A172 (cell line): ENCODE measurements around the gene KRT25. TPM values are rescaled to one million over a fixed set of nuclear protein-coding genes. Genes with fewer than 3 reads are reported as not detected.

Experiments
- DNase-seq: peaks from one replicate; pipeline ENCODE4 v3.0.0-alpha.2; 2015; ENCODE audit warnings: low spot score
- total RNA-seq: library from RNA; depleted of rRNA; stranded (reverse); fragments of >200 nt; shearing (Covaris generic); gene quantifications from 2 replicates; pipeline ENCODE4 v1.2.3, GENCODE V29; 2014; rRNA removed

KRT25 gene, protein sequence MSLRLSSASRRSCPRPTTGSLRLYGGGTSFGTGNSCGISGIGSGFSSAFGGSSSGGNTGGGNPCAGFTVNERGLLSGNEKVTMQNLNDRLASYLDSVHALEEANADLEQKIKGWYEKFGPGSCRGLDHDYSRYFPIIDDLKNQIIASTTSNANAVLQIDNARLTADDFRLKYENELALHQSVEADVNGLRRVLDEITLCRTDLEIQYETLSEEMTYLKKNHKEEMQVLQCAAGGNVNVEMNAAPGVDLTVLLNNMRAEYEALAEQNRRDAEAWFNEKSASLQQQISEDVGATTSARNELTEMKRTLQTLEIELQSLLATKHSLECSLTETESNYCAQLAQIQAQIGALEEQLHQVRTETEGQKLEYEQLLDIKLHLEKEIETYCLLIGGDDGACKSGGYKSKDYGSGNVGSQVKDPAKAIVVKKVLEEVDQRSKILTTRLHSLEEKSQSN
- total RNA-seq = not detected in 2 replicates

DNA sequence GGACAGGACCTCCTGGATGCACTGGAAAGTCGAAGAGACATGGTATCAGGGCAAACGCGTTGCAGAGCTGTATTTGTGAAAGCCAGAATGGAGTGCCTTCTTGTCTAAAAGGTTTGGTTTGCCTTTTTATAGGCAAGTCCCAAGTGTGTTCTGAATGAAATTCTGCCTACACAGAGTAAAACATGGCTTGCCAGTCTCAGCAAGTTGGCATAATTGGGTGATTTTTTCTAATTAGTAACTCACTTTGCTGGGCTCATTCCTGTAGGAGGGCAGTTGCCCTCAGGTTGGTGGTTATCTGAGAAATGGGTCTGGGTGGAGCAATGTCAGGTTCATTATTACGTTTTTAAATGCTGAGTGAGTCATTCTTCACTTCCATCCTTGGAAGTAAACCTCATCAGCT lies at the start of gene KRT25:
KRT25 (minus strand) TSS at position 101 of the 400 bp plus-strand sequence; CDS start at position 41, 60 bp downstream.
- no peak for DNase-seq

DNA sequence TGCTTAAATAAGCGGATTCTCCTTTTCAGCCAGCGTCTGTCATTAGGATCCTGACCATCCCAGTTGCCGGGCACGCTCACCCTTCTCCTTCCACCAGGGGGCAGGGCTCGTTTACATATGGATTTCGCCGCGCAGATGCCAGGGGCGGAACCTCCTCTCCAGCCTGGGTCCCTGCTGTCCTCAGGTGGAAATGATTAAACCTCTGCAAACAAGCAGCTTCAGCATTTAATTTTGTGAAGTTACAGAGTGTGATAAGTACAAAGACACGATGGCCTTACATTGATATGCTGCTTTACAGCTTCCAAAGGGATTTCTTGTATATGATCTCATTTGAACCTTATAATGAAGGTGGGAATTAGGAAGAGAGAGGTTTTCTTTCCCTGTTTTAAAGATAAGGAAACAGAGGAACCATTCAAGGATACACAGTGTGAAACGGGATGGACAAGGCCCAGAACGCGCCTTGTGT lies 48.5 kb upstream of the KRT25 start:
- peak; percentile 65 for DNase-seq

DNA sequence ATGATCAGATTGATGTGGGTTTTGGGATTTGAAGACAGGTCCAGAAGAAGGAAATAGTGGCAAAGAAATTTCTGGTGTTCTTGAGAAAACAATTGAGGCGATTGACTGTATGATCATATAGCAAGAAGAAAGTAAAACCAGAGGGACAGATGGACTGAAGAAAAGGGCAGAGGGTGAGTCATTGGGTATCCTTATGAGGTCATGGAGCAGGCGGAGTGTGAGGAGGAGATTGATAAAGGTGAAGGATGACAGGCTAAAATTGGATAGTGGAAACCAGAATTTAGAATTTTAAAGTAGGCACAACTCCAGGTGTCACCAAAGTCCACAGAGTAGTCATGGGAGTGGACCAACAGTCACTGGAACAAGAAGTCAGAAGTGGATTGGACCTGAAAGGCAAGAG lies 46.0 kb upstream of the KRT25 start:
- DNase-seq = no peak

DNA sequence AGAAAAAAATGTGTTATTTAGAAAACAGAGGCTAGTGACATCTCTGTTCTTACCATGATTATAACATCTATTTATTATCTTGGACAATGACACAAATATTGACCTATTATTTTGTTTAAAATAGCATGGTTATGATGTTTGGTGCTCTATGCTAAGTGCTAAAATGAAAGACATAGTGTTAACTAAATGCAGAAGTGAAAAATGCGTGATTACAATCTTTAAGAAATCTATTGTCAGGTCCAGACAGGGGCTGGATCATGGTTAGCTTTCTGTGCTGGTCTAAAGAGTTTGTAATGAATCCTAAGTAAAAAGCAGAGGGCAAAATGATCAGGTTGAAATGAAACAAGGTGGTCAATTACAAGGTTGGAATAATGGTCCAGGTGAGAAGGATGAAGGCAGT lies 45.2 kb upstream of the KRT25 start:
- no peak for DNase-seq

DNA sequence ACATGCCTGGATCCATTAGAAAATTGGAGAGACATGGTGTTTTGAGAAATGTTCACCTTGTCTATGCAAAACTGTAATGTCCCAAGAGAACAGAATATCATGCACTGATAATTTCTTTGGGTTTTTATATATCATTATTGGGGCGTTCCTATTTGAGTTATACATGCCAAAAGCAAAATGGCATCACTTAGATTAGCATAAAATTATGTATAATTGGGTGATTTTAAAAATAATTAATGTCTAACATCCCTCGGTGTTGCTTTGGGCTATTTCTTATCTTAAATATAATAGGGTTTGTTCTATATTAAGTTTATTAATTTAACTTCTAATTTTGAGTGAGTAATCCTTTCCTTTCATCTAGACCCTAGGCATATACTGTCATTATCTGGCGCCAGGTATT lies 44.7 kb upstream of the KRT25 start, which contains the start of gene KRT28:
KRT28 (minus strand) TSS at position 101 of the 400 bp plus-strand sequence; CDS start at position 35, 66 bp downstream.
- DNase-seq = no peak

DNA sequence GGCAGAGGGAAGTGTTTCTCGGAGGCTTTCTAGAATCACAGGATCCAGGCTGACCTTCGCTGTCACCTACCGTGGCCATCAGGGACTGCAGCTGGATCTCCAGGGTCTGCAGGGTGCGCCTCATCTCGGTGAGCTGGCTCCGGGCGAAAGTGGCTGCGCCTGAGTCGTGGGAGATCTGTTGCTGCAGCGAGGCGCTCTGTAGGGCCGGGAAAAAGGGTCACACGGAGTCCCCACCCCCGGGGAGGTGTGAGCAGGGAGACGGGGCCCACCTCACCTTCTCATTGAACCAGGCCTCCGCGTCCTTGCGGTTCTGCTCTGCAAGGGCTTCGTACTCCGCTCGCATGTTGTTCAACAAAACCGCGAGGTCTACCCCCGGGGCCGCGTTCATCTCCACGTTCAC lies 41.7 kb upstream of the KRT25 start:
- DNase-seq = no peak

DNA sequence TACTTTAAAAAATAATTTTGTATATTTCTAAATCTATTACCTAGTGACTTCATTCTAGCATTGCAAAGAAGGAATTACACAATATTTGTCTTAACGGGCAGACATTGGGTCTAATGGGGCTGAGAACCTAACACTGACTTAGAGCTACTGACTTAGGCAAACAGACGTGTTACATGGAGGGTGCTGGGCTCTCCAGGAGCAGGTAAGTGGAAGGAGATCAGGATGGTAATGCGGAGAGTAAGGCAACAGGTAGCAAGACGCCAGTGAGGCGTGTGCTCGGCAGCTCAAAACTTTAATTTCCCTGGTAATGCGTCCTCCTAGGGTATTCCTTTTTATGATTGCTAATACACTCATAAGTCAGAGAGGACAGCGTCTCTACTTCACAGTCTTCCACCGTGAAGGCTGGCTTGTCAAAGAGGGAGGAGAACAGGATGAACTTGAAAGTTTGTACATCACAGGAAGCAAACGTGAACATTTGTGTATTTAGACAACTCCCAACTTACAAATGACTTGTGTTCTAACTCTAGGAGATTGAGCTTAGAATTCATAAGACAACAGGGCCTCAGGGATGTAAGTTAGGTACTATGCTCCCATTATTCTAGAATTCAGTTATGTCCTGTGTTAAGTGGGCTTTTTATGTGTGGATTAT lies 40.0 kb upstream of the KRT25 start:
- no peak for DNase-seq

DNA sequence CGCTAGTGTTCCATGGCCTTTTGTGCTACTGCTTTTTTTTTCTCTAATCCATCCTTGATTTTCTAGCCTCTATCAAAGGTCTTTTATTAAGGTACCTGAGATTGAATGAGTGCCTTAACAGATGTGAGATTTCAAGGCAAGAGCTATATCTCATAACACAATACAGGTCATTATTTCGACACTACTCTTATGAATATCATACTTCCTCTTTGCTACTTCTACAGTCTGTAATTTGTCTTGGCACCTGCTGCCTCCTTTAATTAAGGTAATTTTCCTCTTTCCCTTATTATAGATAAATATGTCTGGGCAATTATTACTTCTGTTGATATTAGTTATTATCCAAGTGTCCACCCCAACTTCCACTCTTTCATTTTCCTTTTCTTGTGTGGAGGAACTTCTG lies 39.3 kb upstream of the KRT25 start:
- no peak for DNase-seq

DNA sequence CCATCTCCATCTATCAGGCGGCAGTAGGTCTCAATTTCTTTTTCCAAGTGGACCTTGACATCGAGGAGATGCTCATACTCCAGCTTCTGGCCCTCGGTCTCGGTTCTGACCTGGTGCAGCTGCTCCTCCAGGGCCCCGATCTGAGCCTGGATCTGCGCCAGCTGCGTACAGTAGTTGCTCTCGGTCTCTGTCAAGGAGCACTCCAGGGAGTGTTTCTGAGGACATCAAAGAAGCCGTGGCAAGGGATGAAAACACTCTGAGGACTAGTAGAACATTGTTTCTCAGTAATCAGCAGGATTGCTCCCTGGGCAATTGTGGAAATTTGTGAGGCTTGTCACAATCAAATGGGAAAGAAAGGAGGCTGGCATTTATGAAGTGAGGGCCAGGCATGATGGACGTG lies 38.7 kb upstream of the KRT25 start:
- no peak for DNase-seq

DNA sequence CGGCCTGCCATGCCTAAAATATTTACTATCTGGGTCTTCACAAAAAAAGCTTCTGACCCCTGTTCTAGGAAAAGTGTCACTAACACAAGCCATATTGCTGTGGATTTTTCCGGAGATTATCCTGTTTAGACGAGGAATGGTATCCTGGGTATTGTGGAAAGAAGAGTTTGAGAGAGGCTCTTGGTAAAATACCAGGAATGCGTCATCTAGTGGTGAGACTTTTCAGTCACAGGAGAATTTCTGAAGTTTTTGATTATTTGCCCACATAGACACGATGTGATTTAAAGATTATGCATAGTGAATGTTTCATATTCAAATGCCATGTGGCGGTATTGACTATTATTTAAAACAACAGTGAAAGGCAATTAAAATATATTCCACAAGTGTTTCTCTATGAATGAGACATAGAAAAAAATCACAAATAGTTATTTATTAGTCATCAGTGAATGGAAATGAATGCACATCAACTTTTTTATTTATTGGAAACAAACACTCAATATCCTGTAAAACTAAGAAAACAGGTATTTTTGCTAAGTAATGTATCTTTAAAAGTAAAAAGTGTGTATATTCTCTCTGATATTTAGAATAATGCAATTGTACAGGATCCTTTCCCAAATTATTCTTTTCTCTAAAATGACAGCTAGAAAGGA lies 36.8 kb upstream of the KRT25 start:
- peak; percentile 33 for DNase-seq

DNA sequence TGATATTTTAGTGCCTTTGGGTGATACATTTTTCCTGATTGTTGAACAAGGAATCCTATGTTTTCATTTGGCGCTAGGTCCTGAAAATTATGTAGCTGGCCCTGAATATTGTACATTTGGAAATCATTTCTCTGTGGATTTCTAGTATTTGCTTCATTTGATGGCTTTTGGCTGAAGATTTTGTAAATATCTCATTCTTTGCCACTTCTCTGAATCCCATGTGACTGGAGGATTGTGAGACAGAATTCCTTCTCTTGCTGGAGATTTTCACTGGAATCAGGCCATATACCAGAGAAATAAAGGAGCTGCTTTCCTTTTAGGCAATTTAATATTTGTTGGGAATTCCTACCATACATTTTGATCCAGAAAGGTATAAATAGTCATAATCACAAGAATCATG lies 36.0 kb upstream of the KRT25 start:
- no peak for DNase-seq

DNA sequence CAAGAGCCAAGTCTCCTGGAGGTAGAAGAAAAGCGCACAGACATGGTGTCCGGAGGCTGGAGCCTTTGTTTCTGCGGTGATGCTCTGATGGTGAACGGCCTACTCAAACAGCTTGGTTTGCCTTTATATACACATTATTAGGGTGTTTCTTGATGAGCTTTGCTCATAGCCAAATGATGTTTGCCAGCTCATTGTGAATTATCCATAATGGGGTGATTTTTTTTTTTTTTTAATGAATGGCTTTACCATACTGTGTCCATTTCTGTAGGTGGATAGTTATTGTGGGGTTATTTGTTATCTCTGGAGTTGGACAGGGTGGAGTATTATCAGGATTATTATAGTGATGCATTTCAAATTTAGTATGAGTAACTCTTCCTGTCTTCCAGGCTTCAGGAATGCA lies 27.3 kb upstream of the KRT25 start, which contains the start of gene KRT27:
KRT27 (minus strand) TSS at position 101 of the 400 bp plus-strand sequence; CDS start at position 44, 57 bp downstream.
- no peak for DNase-seq

DNA sequence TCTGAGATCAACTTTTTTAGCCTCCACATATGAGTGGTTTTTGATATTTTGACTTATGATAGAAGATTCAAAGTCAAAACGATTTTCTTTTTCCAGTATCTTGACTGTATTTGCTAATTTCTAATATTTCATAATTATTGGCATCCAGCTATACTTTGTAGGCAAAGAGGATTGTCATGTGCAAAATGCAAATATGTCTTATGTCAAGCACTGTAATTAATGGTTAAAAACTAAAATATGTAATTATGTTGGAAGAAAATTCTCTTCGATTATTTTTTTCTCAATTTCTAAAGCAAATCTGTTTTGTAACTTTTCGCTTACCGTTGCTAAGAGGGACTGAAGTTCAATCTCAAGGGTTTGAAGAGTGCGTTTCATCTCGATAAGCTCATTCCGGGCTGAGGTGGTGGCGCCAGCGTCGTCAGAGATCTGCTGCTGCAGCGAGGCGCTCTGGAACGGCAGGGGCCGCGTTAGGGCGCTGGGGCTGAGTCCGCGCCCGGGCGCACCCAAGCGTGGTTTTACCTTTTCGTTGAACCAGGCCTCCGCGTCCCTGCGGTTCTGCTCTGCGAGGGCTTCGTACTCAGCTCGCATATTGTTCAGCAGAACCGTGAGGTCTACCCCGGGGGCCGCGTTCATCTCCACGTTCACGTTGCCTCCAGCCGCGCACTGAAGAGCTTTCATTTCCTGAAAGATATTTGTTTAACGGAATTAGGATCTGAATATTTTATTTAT lies 24.2 kb upstream of the KRT25 start:
- DNase-seq = no peak

DNA sequence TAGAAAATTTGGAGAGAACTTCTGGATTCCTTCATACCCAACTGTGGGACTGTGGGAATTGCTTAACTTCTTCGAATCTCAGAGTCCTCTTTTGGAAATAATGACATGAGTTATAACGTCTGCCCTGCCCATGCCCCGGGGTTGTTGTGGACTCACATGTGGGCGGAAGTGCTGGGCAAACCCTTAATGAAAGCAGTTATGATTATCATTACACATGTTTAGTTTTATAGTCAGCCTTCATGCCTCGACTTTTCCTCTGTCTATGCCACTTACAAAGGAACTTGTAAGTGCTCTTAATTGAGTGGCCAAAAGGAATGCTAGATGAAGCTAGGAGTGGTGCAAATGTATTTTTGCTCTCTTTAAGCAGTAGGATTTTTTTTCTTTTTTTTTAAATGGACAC lies 23.3 kb upstream of the KRT25 start:
- no peak for DNase-seq

DNA sequence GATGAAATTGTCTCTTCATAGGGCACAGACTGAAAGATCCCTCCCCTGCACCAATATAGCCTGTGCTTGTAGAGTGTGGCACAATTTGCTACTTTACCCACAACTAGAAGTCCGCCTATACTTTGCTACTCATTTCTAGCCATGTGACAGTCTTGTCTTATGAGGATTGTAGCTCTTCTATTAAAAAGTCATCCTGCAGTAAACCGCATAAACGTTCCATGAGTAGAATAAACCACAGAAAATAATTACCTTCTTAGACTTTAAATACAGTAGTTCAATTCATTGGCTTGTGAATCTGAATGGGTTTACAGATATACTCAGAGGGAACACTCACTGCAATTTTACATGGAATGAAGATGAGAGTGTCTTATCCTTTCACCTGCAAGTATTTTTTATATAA lies 22.8 kb upstream of the KRT25 start:
- DNase-seq = no peak

DNA sequence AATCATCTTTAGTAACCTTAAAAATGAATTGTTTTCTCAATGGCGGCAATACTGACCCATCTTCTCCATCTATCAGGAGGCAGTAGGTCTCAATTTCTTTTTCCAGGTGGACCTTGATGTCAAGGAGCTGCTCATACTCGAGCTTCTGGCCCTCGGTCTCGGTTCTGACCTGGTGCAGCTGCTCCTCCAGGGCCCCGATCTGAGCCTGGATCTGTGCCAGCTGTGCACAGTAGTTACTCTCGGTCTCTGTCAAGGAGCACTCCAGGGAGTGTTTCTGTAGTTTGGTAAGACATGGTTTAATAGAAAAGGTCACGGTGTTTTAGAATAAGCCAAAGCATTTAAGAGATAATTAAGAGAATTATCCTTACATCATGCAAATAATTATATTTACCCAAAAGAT lies 22.3 kb upstream of the KRT25 start:
- no peak for DNase-seq

DNA sequence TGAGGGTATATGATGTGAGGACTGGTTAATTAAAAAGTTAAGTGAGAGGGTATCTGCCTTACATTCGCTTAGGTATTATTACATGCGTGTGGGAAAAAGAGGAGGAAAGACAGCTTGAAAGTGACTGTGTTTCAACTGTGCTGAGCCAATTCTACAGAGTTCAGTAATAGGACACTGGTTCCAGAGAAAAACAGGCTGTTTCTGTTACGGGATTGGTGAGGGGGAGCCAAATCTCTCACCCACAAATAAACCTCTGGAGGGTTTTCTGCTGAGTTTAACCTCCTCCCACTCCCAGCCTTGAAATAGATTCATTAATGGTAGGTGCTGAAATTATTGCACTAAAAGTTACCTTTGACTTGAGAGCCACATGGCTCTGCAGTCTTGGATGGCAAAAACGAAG lies 20.8 kb upstream of the KRT25 start:
- no peak for DNase-seq

DNA sequence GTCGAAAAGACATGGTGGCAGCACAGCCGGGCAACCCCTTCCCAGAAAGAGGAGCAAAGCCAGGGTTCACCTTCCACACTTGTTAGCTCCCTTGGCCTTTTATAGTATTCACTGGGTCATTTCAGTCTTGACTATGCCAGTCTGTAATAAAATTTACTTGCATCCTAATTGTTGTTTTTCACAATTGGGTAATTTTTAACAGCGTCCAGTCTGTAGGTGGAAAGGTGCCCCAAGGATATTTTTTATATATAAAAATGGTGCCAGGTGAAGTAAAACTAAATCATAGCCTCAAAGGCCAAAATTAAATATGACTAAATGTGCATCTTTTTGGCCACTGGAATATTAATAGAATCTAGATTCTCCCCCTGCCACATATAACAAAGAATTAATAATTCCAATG lies 17.0 kb upstream of the KRT25 start, which contains the start of gene KRT26:
KRT26 (minus strand) TSS at position 101 of the 400 bp plus-strand sequence; CDS start at position 13, 88 bp downstream.
- DNase-seq = no peak

DNA sequence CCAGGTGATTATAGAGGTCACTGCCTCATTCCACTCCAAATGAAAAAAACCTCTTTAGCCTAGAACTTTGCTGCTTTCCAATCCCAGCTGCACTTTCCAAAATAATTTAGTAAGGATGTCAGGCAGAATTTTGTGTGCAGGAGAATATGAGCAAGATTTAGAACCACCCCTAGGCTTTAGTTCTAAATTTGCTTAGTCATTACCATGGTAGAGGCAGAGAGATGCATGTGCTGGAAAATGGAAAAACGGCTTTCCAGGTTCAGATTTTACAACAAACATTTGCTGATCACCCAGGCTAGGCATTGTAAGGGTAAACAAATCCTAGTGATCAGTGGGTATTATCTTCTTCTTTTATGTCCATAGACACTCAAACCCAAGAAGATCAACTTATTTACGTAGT lies 10.5 kb upstream of the KRT25 start:
- no peak for DNase-seq

DNA sequence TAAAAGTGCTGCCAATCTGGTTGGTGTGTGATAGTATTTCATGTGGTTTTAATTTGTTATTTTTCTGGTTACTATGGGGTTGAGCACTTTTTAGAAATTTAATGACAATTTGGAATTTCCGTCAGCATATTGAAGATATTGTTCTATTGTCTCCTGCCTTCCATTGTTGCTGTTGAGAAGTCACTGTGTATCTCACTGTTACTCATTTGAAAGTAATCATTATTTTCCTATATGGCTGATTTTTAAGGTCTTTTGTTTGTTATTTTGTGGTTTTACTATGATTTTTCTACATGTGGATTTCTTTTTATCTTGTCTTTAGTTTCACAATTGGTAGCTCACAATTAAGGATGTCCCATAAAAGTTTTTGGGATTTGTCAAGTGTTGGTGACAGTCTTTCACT lies 8.6 kb upstream of the KRT25 start:
- no peak for DNase-seq
